GM19025 (cell line): ENCODE data around the gene GREB1L.
"Not testable (repeated sequence)": the region's sequence is repeated elsewhere in the genome, so short reads cannot be mapped to it uniquely, and the experiment has no call there.

Source experiments
- ATAC-seq: cut with Tn5 transposase; IDR thresholded peaks from one replicate; pipeline ENCODE4 v1.9.1; 2021; ENCODE audit warnings: mild to moderate bottlenecking, low read depth, moderate library complexity; ENCODE audit not compliant: unreplicated experiment

The GREB1L gene

GRCh38 chr18:21242141-21242779, at the start of gene GREB1L:
GREB1L (plus strand) TSS chr18:21242232; CDS start chr18:21383519, 141,287 bp downstream.
- ATAC-seq = no peak

GRCh38 chr18:21192308-21192624, 49.8 kb upstream of the GREB1L start:
- ATAC-seq = no peak

- ATAC-seq = no peak
Measured at GRCh38 chr18:21194871-21195771, 46.9 kb upstream of the GREB1L start.

- ATAC-seq = no peak
Measured at GRCh38 chr18:21196426-21196825, 45.6 kb upstream of the GREB1L start.

- ATAC-seq = no peak
Measured at GRCh38 chr18:21203126-21203525, 38.9 kb upstream of the GREB1L start.

GRCh38 chr18:21203542-21204241, 38.3 kb upstream of the GREB1L start:
- ATAC-seq = no peak

- no peak for ATAC-seq
Measured at GRCh38 chr18:21205695-21206094, 36.3 kb upstream of the GREB1L start.

GRCh38 chr18:21210278-21210677, 31.8 kb upstream of the GREB1L start:
- no peak for ATAC-seq

GRCh38 chr18:21210784-21211183, 31.2 kb upstream of the GREB1L start:
- ATAC-seq = no peak

GRCh38 chr18:21214409-21214808, 27.6 kb upstream of the GREB1L start:
- not testable (repeated sequence) for ATAC-seq

GRCh38 chr18:21215490-21215889, 26.5 kb upstream of the GREB1L start:
- no peak for ATAC-seq

GRCh38 chr18:21218862-21219261, 23.2 kb upstream of the GREB1L start:
- no peak for ATAC-seq

GRCh38 chr18:21230436-21230835, 11.6 kb upstream of the GREB1L start:
- ATAC-seq = no peak

- ATAC-seq = no peak
Measured at GRCh38 chr18:21241301-21242048, 557 bp upstream of the GREB1L start.

GRCh38 chr18:21242780-21243401, 859 bp downstream of the GREB1L start:
- no peak for ATAC-seq

GRCh38 chr18:21254576-21254975, 12.5 kb downstream of the GREB1L start:
- ATAC-seq = no peak

- no peak for ATAC-seq
Measured at GRCh38 chr18:21255211-21255610, 13.2 kb downstream of the GREB1L start.

- no peak for ATAC-seq
Measured at GRCh38 chr18:21257386-21257785, 15.4 kb downstream of the GREB1L start.

GRCh38 chr18:21260621-21261020, 18.6 kb downstream of the GREB1L start:
- ATAC-seq = no peak

GRCh38 chr18:21261352-21261751, 19.3 kb downstream of the GREB1L start:
- ATAC-seq = no peak
